HG03469 (cell line): Measurements from ENCODE around the gene GALNT16.
"Not testable (repeated sequence)": the region's sequence is repeated elsewhere in the genome, so short reads cannot be mapped to it uniquely, and the experiment has no call there.

Experiments used
- ATAC-seq: cut with Tn5 transposase; IDR thresholded peaks from one replicate; pipeline ENCODE4 v1.9.1; 2021; ENCODE audit warnings: mild to moderate bottlenecking, moderate library complexity, moderate number of reproducible peaks; ENCODE audit not compliant: unreplicated experiment

GALNT16 gene

DNA sequence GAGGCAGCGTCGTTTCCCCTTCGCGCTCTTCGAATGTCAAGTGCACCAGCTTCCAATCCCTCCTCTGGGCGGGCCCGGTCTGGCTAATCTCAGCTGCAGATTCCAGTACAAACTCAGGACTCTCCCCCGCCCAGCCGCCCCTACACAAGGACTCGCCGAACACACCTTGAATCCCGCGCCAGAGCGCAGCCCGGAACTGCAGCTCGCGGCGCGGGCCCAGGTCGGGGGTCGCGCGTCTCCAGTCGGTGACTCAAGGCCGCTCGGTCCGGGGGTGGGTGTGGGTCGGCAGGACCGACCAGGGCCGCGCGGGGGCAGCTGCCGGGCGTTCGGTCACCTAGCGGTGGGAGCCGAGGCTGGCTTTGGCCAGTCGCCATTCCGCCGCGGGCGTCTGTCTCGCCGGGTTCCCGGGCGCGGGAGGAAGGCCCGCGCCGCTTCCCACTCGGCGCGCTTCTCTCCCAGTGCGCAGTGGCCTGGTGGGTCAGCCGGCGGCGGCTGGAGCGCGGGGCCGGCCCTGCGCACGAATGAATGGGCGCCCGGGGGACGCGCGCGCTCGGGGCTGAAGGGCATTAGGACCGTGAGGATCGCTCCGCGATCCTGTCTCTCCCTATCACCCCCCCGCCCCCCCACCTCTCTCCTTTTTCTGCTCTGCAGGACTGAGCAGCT lies at the start of gene GALNT16:
GALNT16 (plus strand) TSS at position 632 of the 663 bp plus-strand sequence. CDS start 133 bp downstream, outside the sequence.
- ATAC-seq, result no peak

DNA sequence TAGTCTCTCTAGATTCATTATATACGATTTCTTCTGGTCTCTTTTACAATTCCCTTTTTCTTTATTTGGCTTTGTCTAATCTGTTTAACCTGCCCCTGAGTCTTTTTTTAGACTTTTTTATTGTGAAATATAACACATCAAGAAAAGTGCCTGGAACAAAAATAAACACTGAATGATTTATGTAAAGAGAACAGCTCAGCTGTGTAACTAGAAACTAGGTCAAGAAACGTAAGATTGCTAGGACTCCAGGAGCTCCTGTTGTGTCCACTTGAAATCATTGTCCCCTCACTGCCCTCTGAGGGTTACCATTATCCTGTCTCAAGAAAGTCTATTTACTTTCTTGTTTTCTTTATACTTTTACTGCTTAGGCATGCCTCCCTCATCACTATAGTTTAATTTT lies 45.6 kb upstream of the GALNT16 start:
- no peak for ATAC-seq

DNA sequence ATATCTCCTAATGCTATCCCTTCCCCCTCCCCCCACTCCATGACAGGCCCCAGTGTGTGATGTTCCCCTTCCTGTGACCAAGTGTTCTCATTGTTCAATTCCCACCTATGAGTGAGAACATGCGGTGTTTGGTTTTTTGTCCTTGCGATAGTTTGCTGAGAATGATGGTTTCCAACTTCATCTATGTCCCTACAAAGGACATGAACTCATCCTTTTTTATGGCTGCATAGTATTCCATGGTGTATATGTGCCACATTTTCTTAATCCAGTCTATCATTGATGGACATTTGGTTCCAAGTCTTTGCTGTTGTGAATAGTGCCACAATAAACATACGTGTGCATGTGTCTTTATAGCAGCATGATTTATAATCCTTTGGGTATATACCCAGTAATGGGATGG lies 42.3 kb upstream of the GALNT16 start:
- ATAC-seq, result not testable (repeated sequence)

DNA sequence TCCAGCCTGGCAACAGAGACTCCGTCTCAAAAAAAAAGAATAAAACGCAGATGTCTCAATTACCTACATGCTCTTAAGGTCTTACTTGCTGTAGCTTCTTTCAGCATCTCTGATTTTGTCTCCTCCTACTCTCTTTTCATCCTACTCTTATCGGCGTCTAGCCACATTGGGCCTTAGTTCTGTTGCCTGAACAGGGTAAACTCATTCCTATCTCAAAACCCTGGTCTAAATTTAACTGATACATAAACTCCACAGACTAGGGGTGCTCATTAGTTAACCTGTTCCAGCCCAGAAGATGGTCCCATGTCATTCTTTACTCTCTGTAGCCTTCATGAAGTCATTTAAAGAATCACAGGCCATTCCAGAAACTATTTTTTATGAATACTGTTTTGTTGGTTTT lies 35.0 kb upstream of the GALNT16 start:
- no peak for ATAC-seq

DNA sequence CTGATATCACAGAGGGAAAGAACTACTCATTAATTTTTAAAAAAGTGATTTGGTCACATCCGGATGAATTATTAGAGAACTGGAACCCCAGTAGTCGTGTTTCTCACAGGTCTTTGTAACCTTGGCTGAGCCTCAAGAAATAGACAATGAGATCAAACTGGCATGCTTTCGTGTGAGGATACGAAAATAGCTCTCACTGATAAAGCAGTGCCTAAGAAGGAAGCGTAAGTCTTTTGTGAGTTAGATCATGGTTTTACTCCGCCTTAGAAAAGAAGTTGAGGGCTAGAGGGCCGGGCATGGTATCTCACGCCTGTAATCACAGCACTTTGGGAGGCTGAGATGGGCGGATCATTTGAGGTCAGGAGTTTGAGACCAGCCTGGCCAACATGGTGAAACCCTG lies 33.8 kb upstream of the GALNT16 start:
- no peak for ATAC-seq

DNA sequence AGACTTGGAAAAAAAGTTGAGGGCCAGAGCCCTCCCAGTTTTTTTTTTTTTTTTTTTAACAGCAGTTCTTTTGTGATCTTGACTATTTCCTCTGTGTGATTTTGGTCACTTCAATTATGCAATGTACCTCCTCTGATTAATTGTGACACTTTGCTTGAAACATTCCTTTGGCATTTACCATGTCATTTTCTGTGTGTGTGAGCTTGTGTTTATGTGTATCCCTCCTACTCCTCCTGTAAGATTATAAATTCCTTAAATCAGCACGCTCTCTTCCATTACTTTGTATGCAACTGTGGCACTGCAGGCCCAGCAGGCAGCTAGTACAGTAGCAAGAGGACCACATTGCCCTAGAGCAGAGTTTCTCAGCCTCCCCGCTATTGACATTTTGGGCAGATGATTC lies 33.2 kb upstream of the GALNT16 start:
- ATAC-seq, result no peak

DNA sequence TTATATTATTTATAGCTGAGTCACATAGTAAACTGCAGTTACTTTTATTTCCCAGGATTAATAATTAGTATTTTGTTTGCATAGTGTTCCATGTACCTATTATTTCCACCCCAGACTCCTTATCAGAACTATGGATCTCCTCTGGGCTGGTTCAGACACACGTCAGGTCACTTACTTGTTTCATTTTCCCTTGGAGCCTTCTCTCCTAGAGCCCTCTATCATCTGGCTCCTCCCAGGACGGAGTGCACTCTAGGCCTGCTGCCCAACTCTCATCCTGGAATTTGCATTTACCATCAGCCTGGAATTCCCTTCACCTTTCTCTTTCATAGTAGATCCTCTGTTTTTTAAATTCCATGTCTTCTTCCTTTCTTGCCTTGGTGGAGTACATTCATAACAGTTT lies 28.5 kb upstream of the GALNT16 start:
- no peak for ATAC-seq

DNA sequence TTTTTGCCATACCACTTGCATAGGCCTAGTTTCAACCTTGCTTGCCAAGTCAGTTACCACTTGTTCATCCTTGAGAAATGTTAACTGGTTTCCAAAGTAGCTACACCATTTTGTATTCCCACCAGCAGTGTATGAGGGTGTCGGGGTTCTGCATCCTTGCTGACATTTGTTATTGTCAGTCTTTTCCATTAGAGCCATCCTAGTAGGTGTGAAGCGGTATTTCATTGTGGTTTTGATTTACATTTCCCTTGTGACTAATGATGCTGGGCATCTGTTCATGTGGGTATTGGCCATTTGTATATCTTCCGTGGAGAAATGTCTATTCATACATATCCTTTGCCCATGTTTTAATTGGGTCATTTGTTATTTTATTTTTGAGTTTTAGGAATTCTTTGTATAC lies 27.6 kb upstream of the GALNT16 start:
- no peak for ATAC-seq

DNA sequence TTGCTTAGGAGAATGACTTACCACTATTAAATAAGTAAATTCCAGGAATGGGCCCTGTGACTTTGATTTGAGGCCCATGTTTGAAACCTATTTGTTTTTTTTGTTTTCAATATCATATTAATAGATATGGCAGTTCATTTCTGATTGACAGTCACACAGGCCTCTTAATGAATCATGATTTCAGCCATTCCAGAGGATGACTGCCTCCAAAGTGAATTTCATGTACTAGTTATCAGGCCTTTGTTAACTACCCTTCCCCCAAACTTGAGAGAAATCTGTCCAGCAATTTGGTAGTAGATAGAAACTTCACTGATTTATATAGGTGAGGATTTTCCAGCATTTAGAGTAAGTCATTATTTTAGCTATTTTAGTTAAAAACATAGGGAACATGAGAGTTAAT lies 25.9 kb upstream of the GALNT16 start:
- ATAC-seq, result no peak

DNA sequence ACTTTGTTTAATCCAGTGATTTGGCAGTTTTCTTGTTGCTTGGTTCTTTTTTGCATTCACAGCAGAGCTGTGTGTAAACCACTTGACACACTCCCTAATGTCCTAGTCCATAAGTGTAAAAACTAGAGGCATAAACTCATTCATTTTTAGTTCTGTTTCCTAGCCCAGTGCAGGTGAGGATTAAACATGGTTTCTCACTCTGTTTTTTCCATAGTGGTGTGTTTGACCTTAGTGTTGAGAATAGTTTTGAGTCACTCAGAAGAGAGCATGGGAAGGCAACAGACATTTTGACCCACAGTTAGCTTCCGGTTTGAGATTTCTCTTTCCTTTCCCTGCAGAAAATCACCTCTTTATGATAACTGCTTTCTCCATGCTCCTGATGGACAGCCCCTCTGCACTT lies 24.2 kb upstream of the GALNT16 start:
- no peak for ATAC-seq

DNA sequence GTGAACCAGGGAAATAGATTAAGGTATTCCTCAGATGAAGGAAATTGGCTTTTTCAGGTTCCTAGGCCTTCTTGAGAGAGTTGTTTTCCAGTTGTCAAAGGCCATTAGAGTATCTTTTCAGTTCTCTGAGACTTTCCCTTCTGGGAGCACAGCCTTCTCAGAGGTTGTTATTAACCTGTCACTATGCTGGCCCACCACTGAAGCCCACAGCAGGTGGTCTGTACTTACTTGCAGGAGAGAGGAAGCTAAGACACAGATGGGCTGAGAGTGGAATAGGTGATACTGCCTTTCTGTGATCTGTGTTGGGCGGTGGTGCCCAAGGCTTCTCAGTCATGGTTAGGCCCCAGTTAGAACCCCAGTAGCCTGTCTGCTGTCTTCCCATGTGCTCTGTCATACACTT lies 22.8 kb upstream of the GALNT16 start:
- ATAC-seq, result no peak

DNA sequence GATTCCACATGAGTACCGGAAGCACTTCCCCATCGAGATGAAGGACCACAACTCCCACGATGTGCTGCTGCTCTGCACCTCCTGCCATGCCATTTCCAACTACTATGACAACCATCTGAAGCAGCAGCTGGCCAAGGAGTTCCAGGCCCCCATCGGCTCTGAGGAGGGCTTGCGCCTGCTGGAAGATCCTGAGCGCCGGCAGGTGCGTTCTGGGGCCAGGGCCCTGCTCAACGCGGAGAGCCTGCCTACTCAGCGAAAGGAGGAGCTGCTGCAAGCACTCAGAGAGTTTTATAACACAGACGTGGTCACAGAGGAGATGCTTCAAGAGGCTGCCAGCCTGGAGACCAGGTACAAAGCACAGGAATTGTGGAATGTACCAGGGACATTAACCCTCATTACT lies 22.4 kb upstream of the GALNT16 start:
- ATAC-seq, result no peak

DNA sequence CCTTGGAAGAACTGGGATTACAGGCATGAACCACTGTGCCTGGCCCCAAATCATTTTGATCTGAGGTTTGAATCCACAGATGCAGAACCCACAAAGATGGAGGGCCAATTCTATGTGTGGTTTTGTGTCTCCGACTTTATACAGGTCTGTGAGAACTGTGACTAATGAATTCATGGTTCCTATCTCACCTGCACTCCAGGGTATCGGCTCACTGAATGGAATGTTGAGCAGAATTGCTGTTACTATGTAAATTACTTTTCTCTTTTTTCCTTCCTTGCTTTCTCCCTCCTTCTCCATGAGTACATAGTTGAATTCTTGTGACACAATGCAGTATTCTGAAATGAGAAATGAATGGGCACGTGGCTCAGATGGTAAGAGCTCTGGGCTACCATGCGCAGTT lies 21.1 kb upstream of the GALNT16 start:
- no peak for ATAC-seq

DNA sequence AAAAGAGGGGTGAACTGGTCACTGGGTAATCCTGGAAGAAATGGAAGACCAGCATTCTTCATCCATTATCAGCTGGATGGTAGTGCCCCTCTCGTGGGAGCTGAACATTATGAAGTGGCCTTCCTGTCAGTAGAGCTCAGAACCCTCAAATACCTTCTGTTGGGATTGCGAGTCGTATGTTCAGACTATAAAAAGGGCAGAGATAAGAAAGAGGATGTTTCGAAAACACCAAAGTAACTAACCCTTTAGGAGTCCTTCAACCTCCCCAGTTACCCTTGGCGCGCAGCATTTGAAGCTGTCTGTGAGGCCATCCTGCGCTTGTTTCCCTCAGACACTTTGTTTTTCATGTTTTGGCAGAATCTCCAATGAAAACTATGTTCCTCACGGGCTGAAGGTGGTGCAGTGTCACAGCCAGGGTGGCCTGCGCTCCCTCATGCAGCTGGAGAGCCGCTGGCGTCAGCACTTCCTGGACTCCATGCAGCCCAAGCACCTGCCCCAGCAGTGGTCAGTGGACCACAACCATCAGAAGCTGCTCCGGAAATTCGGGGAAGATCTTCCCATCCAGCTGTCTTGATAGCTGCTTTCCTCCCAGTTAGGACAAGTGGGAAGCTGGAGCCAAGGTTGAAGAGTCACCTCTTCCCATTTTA lies 19.3 kb upstream of the GALNT16 start:
- ATAC-seq, result no peak

DNA sequence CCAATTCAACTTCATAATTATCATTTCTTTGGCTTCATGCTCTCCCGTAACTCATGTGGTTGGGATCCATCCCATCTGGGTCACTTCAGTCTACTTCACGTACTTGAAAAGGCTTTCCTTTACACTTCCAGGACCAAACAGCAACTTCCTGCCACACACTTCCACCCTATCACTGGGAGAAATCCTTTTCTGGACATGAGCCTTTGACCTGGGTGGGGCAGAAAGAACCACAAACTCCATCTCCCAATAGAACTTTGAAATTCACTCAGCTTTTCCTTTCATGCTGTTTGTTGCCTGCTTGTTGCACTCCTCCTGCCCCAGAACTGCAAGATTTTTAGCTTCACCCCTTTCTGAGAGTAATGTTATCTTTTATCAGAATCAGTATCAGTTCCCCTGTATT lies 18.4 kb upstream of the GALNT16 start:
- no peak for ATAC-seq

DNA sequence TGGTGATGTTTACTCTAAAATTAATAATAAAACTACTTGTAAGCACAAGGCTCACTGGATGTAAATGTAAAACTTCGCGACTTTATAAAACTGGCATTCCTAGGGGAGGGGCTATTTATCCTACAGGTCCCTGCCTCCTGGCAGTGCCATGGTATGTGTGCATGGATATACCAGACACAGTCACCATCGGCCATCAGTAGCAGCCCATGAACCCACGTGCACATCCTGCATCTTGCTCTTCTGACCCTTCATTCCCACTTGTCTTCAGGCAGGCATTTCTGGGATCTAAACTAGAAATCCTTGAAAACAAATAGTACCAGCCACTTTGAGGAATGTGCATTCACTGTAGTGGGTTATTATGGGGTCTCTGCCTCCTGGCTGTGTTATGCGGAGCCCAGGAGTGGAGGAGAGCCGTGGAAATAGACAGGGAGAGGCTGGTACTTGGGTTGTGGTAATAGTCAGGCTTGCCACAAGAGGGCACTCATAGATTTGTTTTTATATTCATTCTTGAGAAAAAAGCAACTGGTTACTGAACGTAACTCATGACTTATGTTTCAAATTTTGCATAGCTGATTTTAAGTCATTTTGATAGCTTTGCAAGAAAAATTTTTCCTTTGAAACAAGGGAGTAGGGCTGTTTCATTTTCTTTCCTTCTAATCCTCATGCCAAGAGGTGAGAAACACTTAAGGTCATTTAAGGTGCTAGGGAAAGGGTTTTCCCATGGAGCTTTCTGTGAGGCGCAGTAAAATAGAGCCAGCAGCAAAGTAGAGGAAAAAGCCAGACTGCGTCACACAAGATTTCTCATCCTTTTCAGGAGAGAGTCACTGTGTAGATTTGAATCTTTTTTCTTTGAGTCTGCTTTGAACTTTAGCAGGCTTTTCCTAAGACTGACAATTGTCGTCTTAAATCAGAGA lies 17.4 kb upstream of the GALNT16 start:
- ATAC-seq, result no peak

DNA sequence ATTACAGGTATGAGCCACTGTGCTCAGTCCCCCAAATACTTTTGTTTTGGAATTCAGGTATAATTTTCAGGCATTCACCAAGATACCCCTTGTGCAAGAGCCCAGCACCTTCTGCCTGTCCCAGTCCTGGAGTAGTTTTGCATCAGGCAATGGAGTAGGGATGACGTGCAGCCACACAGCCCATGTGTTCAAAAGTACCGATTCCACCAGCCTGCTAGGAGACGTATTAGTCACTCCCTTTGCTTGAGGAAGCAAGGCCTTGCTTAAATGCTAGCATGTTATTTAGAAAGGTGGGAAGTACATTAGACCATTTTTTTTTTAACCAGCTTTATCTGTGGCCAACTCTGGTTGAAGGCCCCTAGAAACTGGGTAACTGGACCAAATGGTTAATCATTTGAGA lies 15.0 kb upstream of the GALNT16 start:
- no peak for ATAC-seq

DNA sequence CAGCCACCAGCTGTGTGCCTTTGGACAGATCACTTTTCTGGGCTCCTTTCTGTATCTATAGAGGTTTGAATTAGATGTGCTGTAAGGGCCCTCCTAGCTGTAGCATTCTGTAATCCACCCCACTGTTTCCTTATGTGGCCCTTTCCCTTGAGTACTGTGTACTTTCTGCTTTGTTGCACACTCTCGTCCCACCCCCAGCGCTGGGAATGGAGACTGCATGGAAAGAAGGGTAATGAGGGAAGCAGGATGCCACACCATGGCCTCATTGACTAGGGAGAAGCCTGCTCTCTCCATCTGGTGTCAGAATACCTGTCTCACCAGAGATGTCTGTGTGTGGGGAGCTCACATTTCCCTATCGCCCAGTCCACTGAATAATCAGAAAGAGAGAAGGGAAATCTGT lies 13.6 kb upstream of the GALNT16 start:
- no peak for ATAC-seq

DNA sequence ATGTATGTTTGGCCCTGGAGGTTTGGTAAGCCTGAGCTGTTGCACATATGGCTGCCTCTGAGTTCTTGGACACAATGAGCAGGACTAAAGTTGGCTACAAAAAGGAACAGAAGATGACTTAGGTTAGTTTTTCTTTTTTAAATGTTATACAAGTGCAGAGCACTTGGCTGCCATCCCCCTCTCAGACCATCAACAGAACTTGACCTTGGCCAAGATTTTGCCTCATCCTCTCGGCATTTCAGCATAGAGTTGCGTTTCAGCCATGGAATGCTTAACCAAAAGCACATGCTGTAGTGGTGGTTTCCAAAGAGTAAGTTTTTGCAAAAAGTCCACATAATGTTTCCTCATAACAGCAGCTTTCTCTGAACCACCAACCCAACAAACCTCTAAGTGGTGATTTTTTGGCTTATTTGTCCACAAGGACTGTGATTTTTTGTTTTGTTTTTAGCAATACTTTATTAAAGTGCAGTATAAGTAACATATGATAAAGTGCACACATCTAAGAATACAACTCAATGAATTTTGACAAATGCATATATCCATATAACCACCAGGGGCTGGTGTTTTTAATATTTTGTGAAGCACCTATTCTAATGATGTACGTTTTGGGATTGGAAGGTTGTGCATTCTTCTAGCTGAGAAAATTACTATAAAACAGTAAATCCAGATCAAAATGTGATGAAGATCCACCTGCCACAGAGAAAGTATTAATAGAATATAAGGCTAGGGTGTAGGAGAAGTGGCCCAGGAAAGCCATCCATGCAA lies 12.1 kb upstream of the GALNT16 start:
- no peak for ATAC-seq

DNA sequence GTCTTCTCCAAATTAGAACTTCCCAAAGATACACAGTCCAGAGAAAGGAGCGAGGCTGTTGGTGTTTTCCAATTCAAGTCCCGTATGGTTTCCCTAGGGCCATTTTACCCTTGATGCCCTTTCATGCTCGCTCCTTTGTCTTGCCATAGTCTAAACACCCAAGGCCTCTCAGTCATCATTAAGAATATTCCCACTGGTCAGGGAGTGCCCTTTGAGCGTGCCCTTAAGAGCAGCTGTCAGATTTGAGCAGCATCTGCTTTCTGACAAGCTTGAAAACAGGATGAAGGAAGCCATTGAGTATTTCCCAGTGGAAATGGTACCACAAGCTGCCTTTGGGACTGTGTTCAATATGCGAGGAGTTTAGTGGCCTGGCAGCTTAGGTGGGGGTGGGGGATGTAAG lies 10.4 kb upstream of the GALNT16 start:
- no peak for ATAC-seq

DNA sequence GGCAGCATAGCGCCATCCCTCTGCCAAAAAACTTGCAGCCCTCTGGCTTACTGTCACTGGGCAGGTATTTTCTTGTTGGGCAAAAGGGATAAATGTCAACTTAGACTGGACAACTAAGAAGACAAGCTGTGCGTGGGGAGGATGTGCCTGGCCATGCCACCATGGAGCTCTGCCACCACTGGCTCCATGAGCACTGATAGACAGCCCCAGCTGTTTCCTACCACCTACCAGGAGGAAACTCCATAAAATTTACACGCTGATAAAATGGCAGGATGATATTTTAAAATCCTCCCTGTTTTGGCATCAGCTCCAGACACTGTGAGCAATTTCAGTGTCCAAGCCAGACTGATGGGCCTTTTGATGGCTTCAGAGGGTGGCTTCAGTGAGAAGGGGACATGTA lies 7.1 kb upstream of the GALNT16 start:
- no peak for ATAC-seq
